MCF 10A (cell line): Measurements from ENCODE around the gene ZNF407. TPM values are rescaled to one million over a fixed set of nuclear protein-coding genes. Genes with fewer than 3 reads are reported as not detected.

Source experiments
- BruUV-seq: library from RNA; stranded (reverse); fragments of 400-500 nt; replicated peaks from 2 replicates; lab custom pipeline; 2021; lab: Mats Ljungman, UMichigan
- CTCF ChIA-PET: fragments of 300-600 bp; sonication (Branson Sonifier 250); formaldehyde crosslinking; extraction: SDS; loops from one replicate; lab custom pipeline; 2021; ENCODE audit warnings: antibody characterized with exemption, inconsistent platforms; lab: Yijun Ruan, JAX
- POLR2A ChIA-PET: fragments of 300-600, 350-650 bp; sonication (Branson Sonifier 250); formaldehyde crosslinking; extraction: SDS; loops from one replicate; lab custom pipeline; 2020; ENCODE audit warnings: antibody characterized with exemption, inconsistent platforms; lab: Yijun Ruan, JAX
- DNase-seq: peaks from one replicate; pipeline ENCODE4 v3.0.0-alpha.2; 2018; ENCODE audit not compliant: unreplicated experiment
- H3K27ac Mint-ChIP-seq: one replicate; pipeline ENCODE4 v1.8.0; 2022; ENCODE audit warnings: mild to moderate bottlenecking, low read depth, mixed read lengths; ENCODE audit not compliant: unreplicated experiment
- H3K27me3 Mint-ChIP-seq: one replicate; pipeline ENCODE4 v1.8.0; 2022; ENCODE audit warnings: mixed read lengths; ENCODE audit not compliant: insufficient read depth, unreplicated experiment
- H3K36me3 Mint-ChIP-seq: one replicate; pipeline ENCODE4 v1.8.0; 2022; ENCODE audit warnings: mild to moderate bottlenecking, moderate library complexity, mixed read lengths; ENCODE audit not compliant: insufficient read depth, unreplicated experiment
- H3K4me1 Mint-ChIP-seq: one replicate; pipeline ENCODE4 v1.8.0; 2022; ENCODE audit warnings: mixed read lengths; ENCODE audit not compliant: insufficient read depth, unreplicated experiment
- H3K4me3 Mint-ChIP-seq: one replicate; pipeline ENCODE4 v1.8.0; 2022; ENCODE audit warnings: mild to moderate bottlenecking, moderate library complexity, mixed read lengths; ENCODE audit not compliant: unreplicated experiment
- H3K9me3 Mint-ChIP-seq: one replicate; pipeline ENCODE4 v1.8.0; 2022; ENCODE audit warnings: mixed read lengths; ENCODE audit not compliant: unreplicated experiment
- CTCF ChIP-seq: fragments of 200-600 bp; IDR thresholded peaks from one replicate; pipeline ENCODE4 v1.8.0; 2022; ENCODE audit warnings: antibody characterized with exemption, mild to moderate bottlenecking; ENCODE audit not compliant: unreplicated experiment
- intact Hi-C: fragments of 100-400 bp; cut with micrococcal nuclease; formaldehyde crosslinking; loops from 2 replicates; pipeline ENCODE4 v1.14.1; 2022
- total RNA-seq: library from RNA; stranded (reverse); gene quantifications from 2 replicates; pipeline ENCODE4 v1.2.3, GENCODE V29; 2022

ZNF407 gene
- total RNA-seq, 1 experiment from 2014 or later = 9.5 TPM

DNA sequence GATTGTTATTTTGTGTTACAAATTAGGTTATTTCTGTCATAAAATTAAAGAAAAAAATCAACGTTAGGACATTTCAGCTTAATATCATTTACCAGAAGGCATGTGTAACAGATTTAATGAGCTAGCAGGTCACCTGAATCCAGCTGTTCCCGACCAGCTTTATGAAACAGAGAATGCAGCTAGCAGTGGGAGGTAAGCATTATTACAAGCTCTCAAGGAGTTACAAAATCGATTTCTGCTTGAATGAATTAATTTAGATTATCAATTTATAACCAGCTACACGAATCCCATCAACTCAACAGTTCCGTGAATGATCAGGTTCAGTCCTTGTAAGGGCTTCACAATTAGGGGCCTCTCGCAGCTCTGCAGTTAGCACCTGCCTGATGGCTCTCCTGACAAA, 399.3 kb downstream of the ZNF407 start:
- H3K36me3 Mint-ChIP-seq = peaks cover 6% of the 10 kb centered on the region
- H3K4me3 Mint-ChIP-seq = no peak overlapping the region
- H3K9me3 Mint-ChIP-seq = no peaks in the 10 kb centered on the region
- H3K27ac Mint-ChIP-seq = no peak overlapping the region
- no TSS peak for BruUV-seq
- ChIA-PET POLR2A (interaction anchor here (1.3 kb wide), 1 partner anchor 10 kb away, joined by 7 read pairs; no protein-coding TSS in a partner anchor), CTCF (interaction anchor here (0.8 kb wide), 1 partner anchor 500 kb away, joined by 4 read pairs; no protein-coding TSS in a partner anchor)
- peaks cover 17% of the 10 kb centered on the region for H3K4me1 Mint-ChIP-seq
- DNase-seq = no peak
- no peak for TF ChIP-seq CTCF
- H3K27me3 Mint-ChIP-seq = no peaks in the 10 kb centered on the region
- intact Hi-C loops = no loop called here

DNA sequence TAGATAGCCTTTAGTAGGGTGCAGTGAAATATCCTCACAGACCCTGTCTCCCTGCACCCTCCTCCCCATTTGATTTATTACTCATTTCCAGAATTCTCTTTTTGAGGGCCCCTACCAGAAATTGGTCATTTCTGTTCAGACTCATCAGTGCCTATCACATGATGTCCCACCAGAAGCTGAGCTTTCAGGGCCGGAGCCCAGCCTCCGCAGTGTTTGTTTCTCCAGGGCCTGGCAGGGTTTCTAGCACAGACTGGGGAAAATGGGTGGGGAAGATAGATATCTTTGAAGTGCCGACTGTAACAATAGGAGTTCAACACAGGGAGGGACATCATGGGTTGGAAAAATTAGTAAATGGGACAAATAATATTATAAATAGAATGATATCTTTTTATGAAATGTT, 403.2 kb downstream of the ZNF407 start:
- Mint-ChIP-seq H3K4me1 (no peaks in the 10 kb centered on the region), H3K9me3 (no peaks in the 10 kb centered on the region), H3K4me3 (no peak overlapping the region), H3K27me3 (no peaks in the 10 kb centered on the region), H3K27ac (no peak overlapping the region), H3K36me3 (no peaks in the 10 kb centered on the region)
- DNase-seq = no peak
- ChIA-PET POLR2A (no interaction called here), CTCF (interaction anchor here (0.7 kb wide), 1 partner anchor 26 kb away, joined by 4 read pairs; no protein-coding TSS in a partner anchor)
- intact Hi-C loops = no loop called here
- TF ChIP-seq CTCF = no peak
- no TSS peak for BruUV-seq

GRCh38 chr18:75003039-75003438, 405.4 kb downstream of the ZNF407 start:
- Mint-ChIP-seq H3K27ac (no peak overlapping the region), H3K27me3 (no peaks in the 10 kb centered on the region), H3K4me1 (no peaks in the 10 kb centered on the region), H3K9me3 (no peaks in the 10 kb centered on the region), H3K4me3 (no peak overlapping the region), H3K36me3 (no peaks in the 10 kb centered on the region)
- no TSS peak for BruUV-seq
- TF ChIP-seq CTCF = no peak
- DNase-seq = no peak
- ChIA-PET CTCF (interaction anchor here (0.7 kb wide), 1 partner anchor 1342 kb away, joined by 4 read pairs; no protein-coding TSS in a partner anchor), POLR2A (no interaction called here)
- intact Hi-C loops = no loop called here

GRCh38 chr18:75003764-75004690, 406.4 kb downstream of the ZNF407 start:
- CTCF ChIA-PET = interaction anchor here (0.7 kb wide), 2 partner anchors 38 to 55 kb away, joined by 3 read pairs; no protein-coding TSS in a partner anchor

More at GRCh38 chr18:75003764-75004690, 406.4 kb downstream of the ZNF407 start:
- intact Hi-C loops = no loop called here
- DNase-seq = no peak
- TF ChIP-seq CTCF = no peak
- BruUV-seq = no TSS peak
- Mint-ChIP-seq H3K9me3 (no peaks in the 10 kb centered on the region), H3K27me3 (no peaks in the 10 kb centered on the region), H3K36me3 (no peaks in the 10 kb centered on the region), H3K4me1 (no peaks in the 10 kb centered on the region), H3K4me3 (no peak overlapping the region), H3K27ac (no peak overlapping the region)
- POLR2A ChIA-PET = interaction anchor here (0.6 kb wide), 1 partner anchor 1067 kb away, joined by 4 read pairs; no protein-coding TSS in a partner anchor
